ENCODE results near the gene C14orf93. TPM values are rescaled to one million over a fixed set of nuclear protein-coding genes. Genes with fewer than 3 reads are reported as not detected.

The C14orf93 gene
- total RNA-seq, 4 donors from 2014 or later, result 3.7 to 16.2 (median 6.7) TPM

GRCh38 chr14:22986508-22987054 lies 23.4 kb downstream of the C14orf93 start:
- H3K4me1 ChIP-seq, result peaks cover 3 to 20% of the 10 kb centered on the region in 2 donors
- DNase-seq, result peak; percentile 76 to 80
- intact Hi-C loops (cut with DNase I; ENCODE audit: low total_unique reads), result loop anchor here (1.0 to 10.0 kb wide), 2 partner anchors 72 to 198 kb away; partner anchors contain the start of gene SLC7A8
- H3K36me3 ChIP-seq, result peaks cover 0 to 14% of the 10 kb centered on the region in 2 donors
- ATAC-seq, result peak; percentile 83 to 84
- TF ChIP-seq CTCF (IDR thresholded peaks at IDR 0.05 in 4 of 5, conservative IDR thresholded peaks at IDR 0.05 in 1 of 5), result peak; percentile 76 to 94 (median 84)
- no peak for TF ChIP-seq POLR2A (IDR thresholded peaks at IDR 0.05)
- H3K27me3 ChIP-seq, result peaks cover 9 to 18% (median 17%) of the 10 kb centered on the region in 3 donors
- no peaks in the 10 kb centered on the region for H3K9me3 ChIP-seq
- no peak overlapping the region for H3K4me3 ChIP-seq
- H3K27ac ChIP-seq, result no peak overlapping the region
- in situ Hi-C loops (cut with MboI; ENCODE audit: low sequenced_read_pairs in 4 of 4), result loop anchor here in 1 of 4 donors (5.0 kb wide), 1 partner anchor 66 kb away; no protein-coding TSS in a partner anchor

- no peak overlapping the region for H3K4me3 ChIP-seq
These were observed 23.9 kb downstream of the C14orf93 start for GRCh38 chr14:22985894-22986507.

GRCh38 chr14:22984959-22985658 lies 24.8 kb downstream of the C14orf93 start:
- H3K36me3 ChIP-seq, result peaks cover 0 to 14% of the 10 kb centered on the region in 2 donors
- no peak overlapping the region for H3K4me3 ChIP-seq
- H3K27me3 ChIP-seq, result peaks cover 23 to 30% (median 28%) of the 10 kb centered on the region in 3 donors
- in situ Hi-C loops (cut with MboI; ENCODE audit: low sequenced_read_pairs in 4 of 4), result loop anchor here in 1 of 4 donors (5.0 kb wide), 1 partner anchor 67 kb away; no protein-coding TSS in a partner anchor
- H3K9me3 ChIP-seq, result no peaks in the 10 kb centered on the region
- ATAC-seq (no peak), DNase-seq (no peak)
- no peak overlapping the region for H3K27ac ChIP-seq
- peaks cover 3 to 21% of the 10 kb centered on the region in 2 donors for H3K4me1 ChIP-seq
- no peak for TF ChIP-seq POLR2A (IDR thresholded peaks at IDR 0.05)
- TF ChIP-seq CTCF (IDR thresholded peaks at IDR 0.05 in 4 of 5, conservative IDR thresholded peaks at IDR 0.05 in 1 of 5), result no peak
- intact Hi-C loops (cut with DNase I; ENCODE audit: low total_unique reads), result loop anchor here (10.0 kb wide), 1 partner anchor 200 kb away; the partner anchor contains the start of gene SLC7A8

More at GRCh38 chr14:22985894-22986507, 23.9 kb downstream of the C14orf93 start:
- H3K9me3 ChIP-seq, result no peaks in the 10 kb centered on the region
- intact Hi-C loops (cut with DNase I; ENCODE audit: low total_unique reads), result loop anchor here (1.0 to 10.0 kb wide), 2 partner anchors 72 to 199 kb away; partner anchors contain the start of gene SLC7A8
- DNase-seq, result no peak
- no peak for TF ChIP-seq CTCF (IDR thresholded peaks at IDR 0.05 in 4 of 5, conservative IDR thresholded peaks at IDR 0.05 in 1 of 5)
- TF ChIP-seq POLR2A (IDR thresholded peaks at IDR 0.05), result no peak
- no peak for ATAC-seq
- H3K27ac ChIP-seq, result no peak overlapping the region
- in situ Hi-C loops (cut with MboI; ENCODE audit: low sequenced_read_pairs in 4 of 4), result loop anchor here in 1 of 4 donors (5.0 kb wide), 1 partner anchor 66 kb away; no protein-coding TSS in a partner anchor
- H3K4me1 ChIP-seq, result peaks cover 3 to 21% of the 10 kb centered on the region in 2 donors
- H3K36me3 ChIP-seq, result peaks cover 0 to 14% of the 10 kb centered on the region in 2 donors
- peaks cover 15 to 23% (median 22%) of the 10 kb centered on the region in 3 donors for H3K27me3 ChIP-seq

- in situ Hi-C loops (cut with MboI; ENCODE audit: low sequenced_read_pairs in 4 of 4) (no loop called here), intact Hi-C loops (cut with DNase I; ENCODE audit: low total_unique reads) (loop anchor here (1.0 to 10.0 kb wide), 4 partner anchors 9 to 426 kb away; partner anchors contain the start of gene SLC7A8)
- Histone ChIP-seq H3K27me3 (peaks cover 26 to 32% (median 32%) of the 10 kb centered on the region in 3 donors), H3K4me3 (peak within 1 kb of the TSS; percentile 59 to 83 (median 71)), H3K4me1 (peaks cover 3 to 21% of the 10 kb centered on the region in 2 donors), H3K27ac (peak within 1 kb of the TSS; percentile 45 to 68 (median 54)), H3K9me3 (no peaks in the 10 kb centered on the region), H3K36me3 (no peaks in the 10 kb centered on the region)
- ATAC-seq, result peak; percentile 29 to 63
- DNase-seq, result peak; percentile 39 to 63
- TF ChIP-seq CTCF (IDR thresholded peaks at IDR 0.05 in 4 of 5, conservative IDR thresholded peaks at IDR 0.05 in 1 of 5) (peak in 1 of 5 experiments; percentile 8), POLR2A (IDR thresholded peaks at IDR 0.05) (no peak)
These were observed 27.3 kb downstream of the C14orf93 start, which contains the start of gene AJUBA for GRCh38 chr14:22982477-22983245. Gene AJUBA, minus strand, starts transcription at chr14:22982551. Its CDS starts 285 bp downstream, at chr14:22982266.

Data from gastrocnemius medialis (tissue), 4 donors.